ENCODE measurements around the gene COQ8B.
A peak's percentile ranks its signal among the peaks of the same experiment; 100 is the strongest.

COQ8B gene

DNA sequence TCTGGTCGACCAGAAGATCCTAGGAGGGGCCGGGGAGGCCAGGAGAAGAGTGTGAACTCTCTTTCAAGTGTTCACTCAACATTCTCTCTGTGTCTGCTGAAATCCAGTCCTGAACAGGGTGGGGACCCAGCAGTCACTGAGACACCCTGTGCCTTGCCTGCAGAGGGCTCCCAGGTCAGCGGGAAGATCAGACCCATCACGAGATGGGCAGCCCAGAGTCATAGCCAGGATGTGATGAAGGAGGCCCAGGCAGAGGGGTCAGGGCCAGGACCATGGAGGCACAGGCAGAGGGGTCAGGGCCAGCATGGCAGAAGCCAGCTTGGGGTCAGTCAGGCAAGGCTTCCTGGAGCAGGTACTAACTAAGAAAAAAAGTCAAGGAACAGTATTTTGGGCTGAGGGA, 35.6 kb downstream of the COQ8B start:
- no peak for DNase-seq (ENCODE audit: low read depth in 1 of 2, low spot score in 1 of 2)
- TF ChIP-seq JUND (IDR thresholded peaks at IDR 0.05; ENCODE audit: low read depth), result no peak
- in situ Hi-C loops (cut with HindIII; ENCODE audit: low pct_unique_long_range_greater_than_20kb, low sequenced_read_pairs), result no loop called here

DNA sequence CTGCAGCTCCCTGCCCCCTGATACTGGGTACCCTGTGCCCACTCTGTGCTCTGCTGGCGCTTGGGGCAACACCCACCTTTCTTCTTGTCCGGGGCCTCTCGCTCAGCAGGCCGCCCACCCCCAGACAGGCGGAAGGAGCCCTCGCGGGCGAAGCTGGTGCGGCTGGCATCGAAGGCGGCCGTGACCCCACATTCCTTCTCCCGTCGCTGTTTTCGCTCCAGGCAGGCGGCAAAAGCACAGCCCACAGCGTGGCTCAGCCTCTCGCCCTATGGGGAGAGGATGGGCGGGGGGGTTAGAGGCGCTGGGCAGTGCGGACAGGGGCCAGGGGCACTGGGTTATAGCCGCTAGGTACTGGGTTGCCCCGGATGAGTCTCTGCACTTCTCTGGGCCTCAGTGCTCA, 39.5 kb downstream of the COQ8B start:
- DNase-seq (ENCODE audit: low read depth in 1 of 2, low spot score in 1 of 2), result no peak
- in situ Hi-C loops (cut with HindIII; ENCODE audit: low pct_unique_long_range_greater_than_20kb, low sequenced_read_pairs), result no loop called here
- no peak for TF ChIP-seq JUND (IDR thresholded peaks at IDR 0.05; ENCODE audit: low read depth)

DNA sequence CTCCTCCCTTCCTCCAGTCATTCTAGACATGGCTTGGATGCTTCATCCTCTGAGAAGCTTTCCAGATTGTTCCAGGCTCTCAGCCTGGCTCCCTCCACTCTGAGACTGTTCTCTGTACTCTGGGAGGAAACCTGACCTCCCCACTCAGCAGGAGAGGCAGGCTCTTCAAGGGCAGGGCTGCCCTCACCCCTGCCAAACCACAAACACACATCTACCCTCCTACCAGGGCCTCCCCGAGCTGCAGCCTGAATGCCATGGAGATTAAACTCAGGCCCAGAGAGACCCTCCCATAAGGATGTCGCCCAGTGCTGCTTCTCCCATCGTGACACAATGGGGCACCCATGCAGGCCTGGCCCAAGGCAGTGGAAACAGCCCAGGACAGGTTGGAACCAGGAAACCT, 42.4 kb downstream of the COQ8B start:
- TF ChIP-seq JUND (IDR thresholded peaks at IDR 0.05; ENCODE audit: low read depth), result no peak

DNA sequence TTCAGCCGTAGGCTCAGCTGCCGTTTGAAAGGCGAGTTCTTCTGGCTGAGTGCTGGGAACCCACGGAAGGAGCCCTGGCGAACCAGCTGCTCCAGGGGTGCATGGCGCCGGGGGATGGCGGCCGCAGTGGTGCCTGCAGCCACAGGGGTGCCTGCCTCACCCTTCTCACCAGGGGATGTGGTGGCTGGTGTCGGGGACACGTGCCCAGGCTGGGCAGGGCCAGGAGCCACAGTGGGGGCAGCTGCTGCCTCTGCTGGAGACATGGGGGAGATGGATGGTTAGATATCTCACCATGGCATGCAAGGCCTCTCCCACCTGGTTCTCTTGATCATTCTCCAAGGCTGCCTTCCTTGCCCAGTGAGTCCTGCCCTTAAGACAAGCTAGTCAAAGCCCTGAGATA, 43.3 kb downstream of the COQ8B start:
- DNase-seq (ENCODE audit: low read depth in 1 of 2, low spot score in 1 of 2), result no peak
- in situ Hi-C loops (cut with HindIII; ENCODE audit: low pct_unique_long_range_greater_than_20kb, low sequenced_read_pairs), result no loop called here
- TF ChIP-seq JUND (IDR thresholded peaks at IDR 0.05; ENCODE audit: low read depth), result no peak

More for the DNA sequence above, 42.4 kb downstream of the COQ8B start:
- in situ Hi-C loops (cut with HindIII; ENCODE audit: low pct_unique_long_range_greater_than_20kb, low sequenced_read_pairs), result no loop called here
- DNase-seq (ENCODE audit: low read depth in 1 of 2, low spot score in 1 of 2), result peak in 1 of 2 experiments; percentile 15

DNA sequence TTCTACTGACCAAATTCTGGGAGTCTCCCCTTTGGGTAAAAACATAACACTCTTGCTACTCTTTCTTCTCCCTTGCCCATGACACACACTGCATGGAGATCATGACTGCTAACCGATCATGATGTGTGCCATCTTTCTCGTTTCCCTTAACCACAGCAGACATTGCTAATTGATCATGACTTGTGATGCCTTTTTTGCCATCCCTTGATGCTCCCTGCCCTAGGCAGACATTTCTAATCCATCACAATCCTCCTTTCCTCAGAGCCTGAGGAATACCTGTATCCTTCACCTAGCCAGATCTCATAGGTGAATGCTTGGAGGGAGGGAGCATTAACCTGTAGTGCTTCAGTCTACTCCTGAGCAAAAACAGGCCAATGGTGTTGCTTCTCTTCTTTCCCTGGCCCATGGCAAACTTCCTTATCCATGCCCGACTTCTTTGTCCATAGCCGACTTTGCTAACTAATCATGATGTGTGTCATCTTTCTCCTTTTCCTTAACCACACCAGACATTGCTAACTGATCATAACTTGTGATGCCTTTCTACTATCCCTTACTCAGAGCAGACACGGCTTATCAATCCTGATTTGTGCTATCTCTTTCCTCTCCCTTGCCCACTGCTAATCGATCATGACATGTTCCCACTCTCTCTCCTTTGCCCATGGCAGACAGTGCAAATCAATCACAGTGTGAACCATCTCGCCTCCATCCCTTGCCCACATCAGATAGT, 44.0 kb downstream of the COQ8B start:
- DNase-seq (ENCODE audit: low read depth in 1 of 2, low spot score in 1 of 2), result no peak
- in situ Hi-C loops (cut with HindIII; ENCODE audit: low pct_unique_long_range_greater_than_20kb, low sequenced_read_pairs), result no loop called here
- no peak for TF ChIP-seq JUND (IDR thresholded peaks at IDR 0.05; ENCODE audit: low read depth)

DNA sequence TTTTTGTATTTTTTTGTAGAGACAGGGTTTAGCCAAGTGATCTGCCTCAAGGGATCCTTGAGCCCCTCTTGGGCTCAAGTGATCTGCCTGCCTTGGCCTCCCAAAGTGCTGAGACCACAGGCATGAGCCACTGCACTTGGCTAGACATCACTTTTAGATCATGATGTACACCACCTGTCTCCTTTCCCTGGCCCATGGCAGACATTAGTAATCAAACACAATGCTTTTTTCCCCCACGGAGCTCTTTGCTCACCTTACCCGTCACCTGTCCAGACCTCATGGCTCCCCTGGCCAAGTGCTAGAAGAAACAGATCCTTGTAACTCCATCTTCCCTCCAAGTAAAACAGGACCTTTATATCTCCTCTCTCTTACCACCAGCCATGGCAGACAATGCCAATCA, 44.6 kb downstream of the COQ8B start:
- TF ChIP-seq JUND (IDR thresholded peaks at IDR 0.05; ENCODE audit: low read depth), result no peak
- DNase-seq (ENCODE audit: low read depth in 1 of 2, low spot score in 1 of 2), result no peak
- in situ Hi-C loops (cut with HindIII; ENCODE audit: low pct_unique_long_range_greater_than_20kb, low sequenced_read_pairs), result no loop called here

DNA sequence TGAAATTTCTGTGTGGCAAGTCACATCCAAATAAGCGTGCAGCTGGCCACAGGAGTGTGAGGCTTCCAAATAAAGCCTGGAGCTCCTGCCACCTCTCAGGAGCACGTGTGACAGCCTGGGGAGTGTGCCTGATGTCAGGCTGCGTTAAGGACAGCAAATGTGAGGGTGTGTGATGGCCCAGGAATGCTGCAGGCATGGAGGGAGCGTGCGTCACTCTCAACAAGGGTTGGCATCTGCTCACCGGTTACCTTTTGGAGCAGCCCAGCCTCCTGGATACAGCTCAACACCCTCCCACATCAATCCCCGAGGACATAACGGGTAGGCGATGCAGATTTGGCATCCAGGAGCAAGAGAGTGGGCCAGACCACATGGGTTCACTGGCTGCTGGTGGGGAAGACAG, 45.3 kb downstream of the COQ8B start:
- no peak for DNase-seq (ENCODE audit: low read depth in 1 of 2, low spot score in 1 of 2)
- no peak for TF ChIP-seq JUND (IDR thresholded peaks at IDR 0.05; ENCODE audit: low read depth)
- in situ Hi-C loops (cut with HindIII; ENCODE audit: low pct_unique_long_range_greater_than_20kb, low sequenced_read_pairs), result no loop called here

DNA sequence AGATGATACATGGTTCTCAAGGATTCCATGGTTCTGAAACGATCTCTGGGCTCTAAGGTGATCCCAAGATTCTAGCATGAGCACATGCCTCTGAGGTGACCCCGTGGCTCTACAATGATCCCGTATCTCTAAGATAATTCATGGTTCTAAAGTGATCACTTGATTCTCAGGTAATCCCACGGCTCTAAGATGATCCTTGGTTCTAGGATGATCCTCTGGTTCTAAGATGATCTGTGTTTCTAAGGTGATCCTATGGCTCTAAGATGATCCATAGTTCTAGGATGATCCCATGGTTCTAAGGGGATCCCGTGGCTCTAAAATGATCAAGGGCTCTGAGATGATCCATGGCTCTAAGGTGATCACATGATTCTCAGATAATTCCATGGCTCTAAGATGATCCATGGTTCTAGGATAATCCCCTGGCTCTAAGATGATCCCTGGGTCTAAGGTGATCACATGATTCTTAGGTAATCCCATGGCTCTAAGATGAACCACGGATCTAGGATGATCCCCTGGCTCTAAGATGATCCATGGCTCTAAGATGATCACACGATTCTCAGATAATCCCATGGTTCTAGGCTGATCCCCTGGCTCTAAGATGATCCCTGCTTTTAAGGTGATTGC, 47.6 kb downstream of the COQ8B start:
- in situ Hi-C loops (cut with HindIII; ENCODE audit: low pct_unique_long_range_greater_than_20kb, low sequenced_read_pairs), result no loop called here

DNA sequence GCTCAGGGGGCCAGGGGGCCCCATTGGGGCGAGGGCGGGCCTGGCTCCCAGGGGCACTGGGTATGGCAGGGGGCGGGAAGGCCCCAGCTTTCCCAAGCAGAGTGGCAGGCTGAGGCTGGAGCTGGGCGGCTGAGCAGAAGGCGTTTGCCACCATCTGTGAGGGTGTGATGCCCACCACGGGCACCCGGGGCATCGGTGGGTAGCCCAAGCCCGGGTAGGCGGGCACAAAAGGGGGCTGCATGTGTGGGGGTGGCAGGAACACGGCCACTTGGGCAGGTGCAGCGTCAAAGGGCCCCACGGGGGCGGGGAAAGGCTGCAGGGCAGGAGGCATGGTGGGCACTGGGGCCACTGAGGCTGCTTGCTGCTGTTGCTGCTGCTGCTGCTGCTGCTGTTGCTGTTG, 49.1 kb downstream of the COQ8B start:
- no peak for TF ChIP-seq JUND (IDR thresholded peaks at IDR 0.05; ENCODE audit: low read depth)
- no peak for DNase-seq (ENCODE audit: low read depth in 1 of 2, low spot score in 1 of 2)
- in situ Hi-C loops (cut with HindIII; ENCODE audit: low pct_unique_long_range_greater_than_20kb, low sequenced_read_pairs), result no loop called here

More for the DNA sequence above, 47.6 kb downstream of the COQ8B start:
- TF ChIP-seq JUND (IDR thresholded peaks at IDR 0.05; ENCODE audit: low read depth), result no peak
- DNase-seq (ENCODE audit: low read depth in 1 of 2, low spot score in 1 of 2), result no peak

DNA sequence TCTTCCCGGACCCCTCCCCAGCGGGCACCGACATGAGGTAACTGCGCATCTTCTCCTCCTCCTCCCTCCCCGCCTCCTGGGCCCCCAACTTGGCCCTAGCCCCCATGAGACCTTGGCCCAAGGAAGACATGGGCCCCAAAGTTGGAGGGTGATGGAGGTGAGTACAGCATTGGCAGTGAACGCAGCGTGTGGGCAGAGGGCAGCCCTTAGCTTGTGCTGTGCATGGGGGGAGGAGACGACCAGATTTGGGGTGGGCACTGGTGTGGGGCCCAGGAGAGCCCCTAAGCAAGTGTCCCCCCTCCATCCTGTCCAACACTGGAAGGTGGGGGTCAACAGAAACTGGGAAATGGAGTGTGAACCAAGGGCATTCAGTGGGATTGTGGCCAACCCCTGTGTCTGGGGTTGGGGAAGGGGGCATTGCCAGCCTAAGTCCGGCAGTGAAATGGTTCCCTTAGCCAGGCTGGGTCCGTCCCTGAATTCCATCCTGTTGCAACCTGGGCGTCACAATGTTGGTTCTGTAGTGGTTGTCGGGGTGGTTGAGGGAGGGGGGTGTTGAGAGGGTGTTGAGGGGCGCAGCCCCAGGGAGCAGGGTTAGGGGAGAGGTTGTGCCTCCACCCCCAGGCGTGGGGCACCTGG, 49.8 kb downstream of the COQ8B start:
- in situ Hi-C loops (cut with HindIII; ENCODE audit: low pct_unique_long_range_greater_than_20kb, low sequenced_read_pairs), result no loop called here
- DNase-seq (ENCODE audit: low read depth in 1 of 2, low spot score in 1 of 2), result no peak
- TF ChIP-seq JUND (IDR thresholded peaks at IDR 0.05; ENCODE audit: low read depth), result no peak

DNA sequence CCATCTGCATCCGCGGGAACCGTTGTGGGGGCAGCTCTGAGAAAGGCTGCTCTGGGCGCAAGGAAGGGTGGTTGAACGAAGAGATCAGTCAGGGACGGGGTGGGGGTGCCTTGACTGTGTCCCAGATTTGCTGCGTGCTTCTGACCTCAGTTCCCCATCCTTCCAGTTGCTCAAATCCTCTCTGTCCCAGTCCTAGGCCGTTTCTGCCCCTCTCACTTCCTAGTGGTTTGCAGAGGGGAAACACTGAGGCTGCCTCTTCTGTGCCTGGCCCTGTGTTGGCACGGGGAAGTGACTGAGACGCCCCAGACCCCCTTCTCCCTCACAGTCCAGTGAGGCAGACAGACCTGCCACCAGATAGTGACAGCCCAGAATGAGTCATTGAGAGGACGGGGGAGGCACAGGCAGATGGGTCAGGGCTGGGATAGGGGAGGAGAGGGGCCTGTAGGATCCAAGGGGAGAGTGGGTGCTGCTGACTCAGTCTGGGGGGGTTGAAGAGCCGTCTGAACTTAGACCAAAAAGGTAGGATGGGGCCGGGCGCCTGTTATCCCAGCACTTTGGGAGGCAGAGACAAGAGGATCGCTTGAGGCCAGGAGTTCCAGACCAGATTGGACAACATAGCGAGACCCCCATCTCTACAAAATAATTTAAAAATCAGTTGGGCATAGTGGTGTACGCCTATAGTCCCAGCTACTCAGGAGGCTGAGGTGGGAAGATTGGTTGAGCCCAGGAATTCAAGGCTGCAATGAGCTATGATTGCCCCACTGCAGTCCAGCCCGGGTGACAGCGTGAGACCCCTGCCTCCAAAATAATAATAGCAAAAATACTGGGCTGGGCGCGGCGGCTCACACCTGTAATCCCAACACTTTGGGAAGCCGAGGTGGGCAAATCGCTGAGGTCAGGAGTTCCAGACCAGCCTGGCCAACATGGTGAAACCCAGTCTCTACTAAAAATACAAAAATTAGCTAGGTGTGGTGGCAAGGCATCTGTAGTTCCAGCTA, 52.7 kb downstream of the COQ8B start:
- DNase-seq (ENCODE audit: low read depth in 1 of 2, low spot score in 1 of 2), result no peak
- no peak for TF ChIP-seq JUND (IDR thresholded peaks at IDR 0.05; ENCODE audit: low read depth)

DNA sequence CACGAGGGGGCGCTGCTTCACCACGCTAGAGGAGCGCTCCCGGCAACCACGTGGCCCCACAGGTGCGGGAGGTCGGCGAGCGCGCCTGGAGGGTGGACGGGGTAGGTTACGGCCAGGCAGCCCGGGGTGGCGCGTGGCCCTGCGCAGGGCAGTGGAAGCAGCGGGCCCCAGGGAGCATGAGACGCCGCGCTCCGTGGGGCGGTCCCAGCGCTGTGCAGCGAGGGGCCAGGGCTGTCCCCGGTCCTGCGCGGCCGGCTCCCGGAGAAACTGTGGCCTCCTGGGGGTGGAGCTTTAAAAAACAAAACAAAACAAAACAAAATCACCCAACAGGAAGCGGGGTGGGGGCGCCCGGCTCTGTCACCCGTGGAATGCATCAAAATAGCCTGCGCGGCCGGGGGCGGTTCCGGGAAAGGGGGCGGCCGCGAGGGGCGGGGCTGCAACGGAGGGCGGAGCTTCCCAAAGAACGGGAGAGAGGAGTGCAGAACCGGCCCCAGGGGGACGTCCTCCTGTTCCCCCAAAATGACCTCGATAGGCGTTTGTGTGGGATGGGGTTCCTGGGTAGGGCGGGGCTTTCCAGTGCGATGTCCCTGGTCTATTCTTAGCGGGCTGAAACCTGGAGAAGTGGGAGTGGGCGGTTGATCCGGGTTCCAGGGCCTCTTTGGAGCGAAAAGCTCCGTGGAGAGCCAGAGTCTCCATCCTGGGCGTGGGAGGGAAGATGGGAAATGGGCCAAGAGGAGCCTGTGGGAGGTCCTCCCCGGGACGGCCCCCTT, 53.6 kb downstream of the COQ8B start:
- in situ Hi-C loops (cut with HindIII; ENCODE audit: low pct_unique_long_range_greater_than_20kb, low sequenced_read_pairs), result no loop called here
- DNase-seq (ENCODE audit: low read depth in 1 of 2, low spot score in 1 of 2), result peak; percentile 76 to 84
- TF ChIP-seq JUND (IDR thresholded peaks at IDR 0.05; ENCODE audit: low read depth), result no peak

More for the DNA sequence above, 52.7 kb downstream of the COQ8B start:
- in situ Hi-C loops (cut with HindIII; ENCODE audit: low pct_unique_long_range_greater_than_20kb, low sequenced_read_pairs), result no loop called here

All from T47D (cell line).